SU-DHL-6 (cell line): ENCODE measurements around the gene RIPOR2.

ENCODE experiments used
- H2AFZ ChIP-seq: fragments of 200-600 bp; sonication (generic); 2 replicates; pipeline ENCODE4 v1.6.1; 2014; ENCODE audit warnings: low read depth, mild to moderate bottlenecking, moderate library complexity, mixed read lengths, antibody characterized with exemption, low read length; ENCODE audit not compliant: severe bottlenecking
- H3F3A ChIP-seq: fragments of 200-600 bp; shearing (Covaris generic); 2 replicates; pipeline ENCODE4 v1.6.0; 2016; ENCODE audit warnings: antibody characterized with exemption, mild to moderate bottlenecking; ENCODE audit not compliant: insufficient read depth
- H3K27ac ChIP-seq: fragments of 200-600 bp; sonication (generic); 2 replicates; pipeline ENCODE4 v1.5.1; 2016; ENCODE audit warnings: low read depth, mild to moderate bottlenecking, low read length, moderate library complexity, mixed read lengths
- H3K27me3 ChIP-seq: fragments of 200-600 bp; sonication (generic), shearing (Covaris generic); 2 replicates; pipeline ENCODE4 v1.6.0; 2014; ENCODE audit warnings: mild to moderate bottlenecking, low read length
- H3K36me3 ChIP-seq: fragments of 200-600 bp; sonication (generic); 2 replicates; pipeline ENCODE4 v1.6.1; 2014; ENCODE audit warnings: mild to moderate bottlenecking, low read length, mixed read lengths
- H3K4me2 ChIP-seq: fragments of 300-600, 200-600 bp; shearing (Covaris generic), sonication (generic); 2 replicates; pipeline ENCODE4 v1.6.0; 2014; ENCODE audit warnings: low read length, low read depth, mild to moderate bottlenecking; ENCODE audit not compliant: poor library complexity, severe bottlenecking
- H3K4me3 ChIP-seq: fragments of 200-600 bp; sonication (generic); 2 replicates; pipeline ENCODE4 v1.5.1; 2014; ENCODE audit warnings: antibody characterized with exemption, low read length, mild to moderate bottlenecking, mixed read lengths; ENCODE audit not compliant: insufficient read depth, poor library complexity, severe bottlenecking
- H3K79me2 ChIP-seq: fragments of 200-600 bp; sonication (generic); 2 replicates; pipeline ENCODE4 v1.6.1; 2014; ENCODE audit warnings: mild to moderate bottlenecking, low read length, moderate library complexity; ENCODE audit not compliant: insufficient read depth
- H3K9ac ChIP-seq: fragments of 200-600 bp; sonication (generic); 2 replicates; pipeline ENCODE4 v1.7.0; 2014; ENCODE audit warnings: mild to moderate bottlenecking, low read length
- H3K9me2 ChIP-seq: fragments of 200-600 bp; sonication (generic); replicated peaks from 2 replicates; pipeline ENCODE4 v1.6.1; 2014; ENCODE audit warnings: low read length; ENCODE audit not compliant: insufficient read depth
- H3K9me3 ChIP-seq: fragments of 200-600 bp; sonication (generic); 2 replicates; pipeline ENCODE4 v1.6.1; 2014; ENCODE audit warnings: low read length, mixed read lengths; ENCODE audit not compliant: insufficient read depth
- H4K20me1 ChIP-seq: fragments of 200-600 bp; sonication (generic); 2 replicates; pipeline ENCODE4 v1.6.1; 2014; ENCODE audit warnings: low read depth, mild to moderate bottlenecking, antibody characterized with exemption, low read length, moderate library complexity, mixed read lengths
- CTCF ChIP-seq: fragments of 200-600 bp; sonication (generic); IDR thresholded peaks from one replicate; pipeline ENCODE4 v1.5.1; 2017; ENCODE audit warnings: antibody characterized with exemption, mild to moderate bottlenecking, low read length, moderate library complexity; ENCODE audit not compliant: insufficient read depth, poor library complexity, severe bottlenecking
- EZH2phosphoT487 ChIP-seq: fragments of 200-600 bp; sonication (generic), shearing (Covaris generic); conservative IDR thresholded peaks from 2 replicates; pipeline ENCODE4 v1.6.1; 2018; ENCODE audit warnings: mild to moderate bottlenecking, antibody characterized with exemption, low read length, moderate library complexity, mixed read lengths

The RIPOR2 gene

GRCh38 chr6:24802271-24803059 lies 133.3 kb downstream of the RIPOR2 start:
- Histone ChIP-seq H3K9ac (no peak overlapping the region), H3K27me3 (no peaks in the 10 kb centered on the region), H4K20me1 (no peaks in the 10 kb centered on the region), H3K27ac (0 out of 2 replicates have a peak overlapping the region, but pooled peaks have one; percentile 5), H3K9me3 (no peaks in the 10 kb centered on the region), H3K4me2 (no peak overlapping the region), H3F3A (peaks cover 51% of the 10 kb centered on the region), H3K79me2 (no peaks in the 10 kb centered on the region), H3K36me3 (peaks cover 38% of the 10 kb centered on the region), H3K4me3 (no peak overlapping the region), H3K9me2 (no peaks in the 10 kb centered on the region), H2AFZ (no peak overlapping the region)
- TF ChIP-seq EZH2phosphoT487, result no peak
- TF ChIP-seq CTCF, result no peak

- Histone ChIP-seq H3K36me3 (peaks cover 8% of the 10 kb centered on the region), H3K4me3 (no peak overlapping the region), H3K9me2 (no peaks in the 10 kb centered on the region), H4K20me1 (no peaks in the 10 kb centered on the region), H3K4me2 (no peak overlapping the region), H3F3A (peaks cover 37% of the 10 kb centered on the region), H2AFZ (no peak overlapping the region), H3K27ac (no peak overlapping the region), H3K27me3 (no peaks in the 10 kb centered on the region), H3K79me2 (no peaks in the 10 kb centered on the region), H3K9ac (no peak overlapping the region), H3K9me3 (no peaks in the 10 kb centered on the region)
- TF ChIP-seq CTCF, result no peak
- no peak for TF ChIP-seq EZH2phosphoT487
Measured at GRCh38 chr6:24799541-24799915, 136.2 kb downstream of the RIPOR2 start.

- Histone ChIP-seq H3K27ac (no peak within 1 kb of the TSS), H2AFZ (no peak within 1 kb of the TSS), H3F3A (peaks cover 31% of the 10 kb centered on the region), H3K9ac (no peak within 1 kb of the TSS), H3K9me3 (no peaks in the 10 kb centered on the region), H3K79me2 (no peaks in the 10 kb centered on the region), H3K9me2 (no peaks in the 10 kb centered on the region), H4K20me1 (no peaks in the 10 kb centered on the region), H3K27me3 (no peaks in the 10 kb centered on the region), H3K4me2 (no peak within 1 kb of the TSS), H3K4me3 (no peak within 1 kb of the TSS), H3K36me3 (0 out of 2 replicates have a peak, but pooled peaks cover 4% of the 10 kb centered on the region)
- TF ChIP-seq CTCF, result no peak
- TF ChIP-seq EZH2phosphoT487, result no peak
Measured at GRCh38 chr6:24798740-24799540, 136.8 kb downstream of the RIPOR2 start, which contains the start of gene ARMH2. Gene ARMH2 (minus strand): TSS chr6:24798917. CDS start chr6:24798857, 60 bp downstream.
